IMR-90 (cell line): Measurements from ENCODE around the gene MSN. TPM values are rescaled to one million over a fixed set of nuclear protein-coding genes. Genes with fewer than 3 reads are reported as not detected.

Experiments
- ATAC-seq: fragments of 200-7000 bp; cut with Tn5 transposase; 2 replicates; pipeline ENCODE4 v1.9.1; 2020; ENCODE audit warnings: low read depth, mild to moderate bottlenecking, moderate library complexity
- BruUV-seq: library from RNA; stranded (reverse); fragments of 400-500 nt; replicated peaks from 2 replicates; lab custom pipeline; 2021; lab: Mats Ljungman, UMichigan
- CTCF ChIA-PET: fragments of 300-600 bp; formaldehyde crosslinking; extraction: SDS; loops from one replicate; lab custom pipeline; 2021; ENCODE audit warnings: antibody characterized with exemption; lab: Yijun Ruan, JAX
- POLR2A ChIA-PET: fragments of 300-600 bp; sonication (Branson Sonifier 250); formaldehyde crosslinking; loops from one replicate; lab custom pipeline; 2022; ENCODE audit warnings: antibody characterized with exemption; ENCODE audit not compliant: unreplicated experiment; lab: Charles Lee
- DNase-seq: peaks from one replicate; pipeline ENCODE4 v3.0.0; 2013
- H2AFZ ChIP-seq: replicated peaks from 2 replicates; pipeline ENCODE3; 2013; ENCODE audit warnings: low read length, mild to moderate bottlenecking; ENCODE audit not compliant: poor library complexity
- H2AK5ac ChIP-seq: 2 replicates; pipeline ENCODE4 v1.6.1; 2013; ENCODE audit warnings: low read depth, low read length, inconsistent platforms
- H2AK9ac ChIP-seq: replicated peaks from 2 replicates; pipeline ENCODE3; 2013; ENCODE audit warnings: mild to moderate bottlenecking, low read depth, low read length, moderate library complexity; ENCODE audit not compliant: poor library complexity
- H2BK120ac ChIP-seq: 2 replicates; pipeline ENCODE4 v1.6.1; 2013; ENCODE audit warnings: low read depth, low read length, inconsistent platforms
- H2BK15ac ChIP-seq: 3 replicates; pipeline ENCODE4 v1.6.1; 2013; ENCODE audit warnings: low read depth, low read length, inconsistent platforms
- H2BK20ac ChIP-seq: 2 replicates; pipeline ENCODE4 v1.6.1; 2013; ENCODE audit warnings: low read depth, mild to moderate bottlenecking, inconsistent platforms, low read length, moderate library complexity
- H2BK5ac ChIP-seq: 2 replicates; pipeline ENCODE4 v1.6.1; 2013; ENCODE audit warnings: mild to moderate bottlenecking, low read depth, low read length, inconsistent platforms; ENCODE audit not compliant: poor library complexity, severe bottlenecking
- H3K14ac ChIP-seq: replicated peaks from 2 replicates; pipeline ENCODE4 v1.6.1; 2013; ENCODE audit warnings: low read depth, low read length, inconsistent platforms
- H3K18ac ChIP-seq: 2 replicates; pipeline ENCODE4 v1.6.1; 2013; ENCODE audit warnings: low read depth, low read length, control low read depth
- H3K23ac ChIP-seq: 2 replicates; pipeline ENCODE4 v1.6.1; 2013; ENCODE audit warnings: low read depth, low read length, inconsistent platforms
- H3K27ac ChIP-seq: 2 replicates; pipeline ENCODE4 v1.5.1; 2013; ENCODE audit warnings: mild to moderate bottlenecking, control low read depth, low read length; ENCODE audit not compliant: insufficient read depth
- H3K27me3 ChIP-seq: 2 replicates; pipeline ENCODE4 v1.6.1; 2013; ENCODE audit warnings: low read length; ENCODE audit not compliant: control insufficient read depth, insufficient read depth
- H3K36me3 ChIP-seq: 2 replicates; pipeline ENCODE4 v1.6.1; 2013; ENCODE audit warnings: low read length, mixed read lengths; ENCODE audit not compliant: control insufficient read depth, insufficient read depth
- H3K4ac ChIP-seq: 2 replicates; pipeline ENCODE4 v1.6.1; 2013; ENCODE audit warnings: low read depth, low read length, inconsistent platforms
- H3K4me1 ChIP-seq: 2 replicates; pipeline ENCODE4 v1.6.1; 2013; ENCODE audit warnings: low read length, mixed read lengths; ENCODE audit not compliant: control insufficient read depth, insufficient read depth
- H3K4me2 ChIP-seq: 2 replicates; pipeline ENCODE4 v1.6.1; 2013; ENCODE audit warnings: low read depth, mild to moderate bottlenecking, control low read depth, low read length, moderate library complexity
- H3K4me3 ChIP-seq: 2 replicates; pipeline ENCODE4 v1.5.1; 2013; ENCODE audit warnings: low read depth, mild to moderate bottlenecking, control low read depth, low read length, moderate library complexity; ENCODE audit not compliant: insufficient read depth
- H3K56ac ChIP-seq: 2 replicates; pipeline ENCODE4 v1.6.1; 2013; ENCODE audit warnings: low read length, inconsistent platforms; ENCODE audit not compliant: insufficient read depth; ENCODE audit errors: extremely low read depth
- H3K79me1 ChIP-seq, 2 experiments: 2 replicates each; pipeline ENCODE4 v1.6.1; 2013; ENCODE audit warnings: low read length in 2 of 2, inconsistent platforms in 1 of 2, low read depth in 1 of 2
- H3K9ac ChIP-seq: 2 replicates; pipeline ENCODE4 v1.6.1; 2013; ENCODE audit warnings: low read depth, low read length, control low read depth
- H3K9me1 ChIP-seq: 2 replicates; pipeline ENCODE4 v1.6.1; 2013; ENCODE audit warnings: low read length, inconsistent platforms; ENCODE audit not compliant: insufficient read depth
- H3K9me3 ChIP-seq: 2 replicates; pipeline ENCODE4 v1.6.1; 2013; ENCODE audit warnings: low read length; ENCODE audit not compliant: control insufficient read depth, insufficient read depth
- H4K20me1 ChIP-seq: 2 replicates; pipeline ENCODE4 v1.6.1; 2013; ENCODE audit warnings: low read length, inconsistent platforms; ENCODE audit not compliant: insufficient read depth
- H4K5ac ChIP-seq: 2 replicates; pipeline ENCODE4 v1.6.1; 2013; ENCODE audit warnings: mild to moderate bottlenecking, low read depth, low read length, control low read depth
- H4K8ac ChIP-seq, 2 experiments: 2 replicates each; pipeline ENCODE4 v1.6.1; 2013; ENCODE audit warnings: low read depth in 2 of 2, low read length in 2 of 2, control low read depth in 1 of 2, inconsistent platforms in 1 of 2
- H4K91ac ChIP-seq: 2 replicates; pipeline ENCODE4 v1.6.1; 2013; ENCODE audit warnings: low read depth, low read length, inconsistent platforms; ENCODE audit not compliant: insufficient read depth
- BHLHE40 ChIP-seq: fragments of 150-350 bp; IDR thresholded peaks from 2 replicates; pipeline ENCODE4 v1.6.1; 2016; ENCODE audit warnings: mild to moderate bottlenecking, low read depth, low read length
- CEBPB ChIP-seq: IDR thresholded peaks from 2 replicates; pipeline ENCODE4 v1.6.1; 2012; ENCODE audit warnings: low read depth, low read length, improper control_type of control experiment
- CHD1 ChIP-seq: IDR thresholded peaks from 2 replicates; pipeline ENCODE4 v1.6.1; 2012; ENCODE audit warnings: low read depth, low read length, improper control_type of control experiment
- CTCF ChIP-seq: conservative IDR thresholded peaks from 2 replicates; pipeline ENCODE4 v1.5.1; 2012; ENCODE audit warnings: mild to moderate bottlenecking, low read depth, low read length, improper control_type of control experiment
- FOS ChIP-seq: fragments of 150-350 bp; IDR thresholded peaks from 2 replicates; pipeline ENCODE4 v1.6.1; 2016; ENCODE audit warnings: low read depth, low read length
- MAFK ChIP-seq: IDR thresholded peaks from 2 replicates; pipeline ENCODE4 v1.6.1; 2012; ENCODE audit warnings: low read depth, low read length, improper control_type of control experiment
- POLR2A ChIP-seq: IDR thresholded peaks from 2 replicates; pipeline ENCODE4 v1.6.1; 2012; ENCODE audit warnings: mild to moderate bottlenecking, low read depth, low read length
- RFX5 ChIP-seq: IDR thresholded peaks from 2 replicates; pipeline ENCODE4 v1.8.0; 2012; ENCODE audit warnings: low read depth, mild to moderate bottlenecking, low read length, moderate library complexity
- USF2 ChIP-seq: fragments of 150-350 bp; IDR thresholded peaks from 2 replicates; pipeline ENCODE4 v1.6.1; 2017; ENCODE audit warnings: mild to moderate bottlenecking, antibody characterized with exemption, low read length, low read depth
- WGBS, 2 experiments: methylation state at CpG; one replicate each; pipeline versions ENCODE4 v1.1.5 to v1.1.7; 2013; ENCODE audit warnings: missing lambda C conversion rate in 2 of 2; ENCODE audit not compliant: insufficient read length in 1 of 2; ENCODE audit errors: extremely low coverage in 2 of 2; 5-methylcytosine and 5-hydroxymethylcytosine counted together
- dilution Hi-C: fragments of 300-500 bp; cut with HindIII; formaldehyde crosslinking; loops from one replicate; pipeline ENCODE4 v1.14.3; 2018; ENCODE audit warnings: low sequenced_read_pairs; ENCODE audit not compliant: unreplicated experiment
- in situ Hi-C: fragments of 300-500 bp; cut with MboI; formaldehyde crosslinking; loops from 3 replicates; pipeline ENCODE4 v1.14.3; 2019; ENCODE audit warnings: low sequenced_read_pairs, inconsistent platforms, mixed read lengths
- intact Hi-C: fragments of 100-400 bp; cut with micrococcal nuclease; formaldehyde crosslinking; loops from 2 replicates; pipeline ENCODE4 v1.10.0; 2022
- polyA plus RNA-seq, 3 experiments: library from polyadenylated mRNA; depleted of rRNA; stranded (reverse); fragments of >200 nt; gene quantifications; 2 replicates each; pipeline ENCODE4 v1.2.3, GENCODE V29; 2012; ENCODE audit warnings: low replicate concordance in 1 of 3
- total RNA-seq: library from RNA; depleted of rRNA; stranded (reverse); fragments of >200 nt; gene quantifications from 2 replicates; pipeline ENCODE4 v1.2.3, GENCODE V29; 2012

Gene MSN
- total and polyA plus RNA-seq, 2 of the 4 experiments (the other 2 are of a cell fraction) = 422 to 619 TPM

GRCh38 chrX:65697211-65697641, 29.8 kb downstream of the MSN start:
- Histone ChIP-seq H3K4me3 (no peak overlapping the region), H3K4me2 (peak overlapping the region; percentile 10; the same call in 1 of the 2 replicates), H2BK5ac (peak overlapping the region; percentile 74), H3K27me3 (no peaks in the 10 kb centered on the region), H3K9me3 (no peaks in the 10 kb centered on the region), H2AK9ac (no peak overlapping the region), H4K8ac (0 out of 4 replicates have a peak overlapping the region, but pooled peaks of 1 of the 2 experiments have one; percentile 39), H3K4ac (peak overlapping the region; percentile 9; the same call in 1 of the 2 replicates), H2AFZ (no peak overlapping the region), H2BK15ac (no peak overlapping the region), H4K20me1 (peaks cover 82% of the 10 kb centered on the region), H3K36me3 (peaks cover 4% of the 10 kb centered on the region), H2BK20ac (no peak overlapping the region), H3K27ac (peak overlapping the region; percentile 59), H4K5ac (no peak overlapping the region), H2BK120ac (no peak overlapping the region), H3K4me1 (peaks cover 11% of the 10 kb centered on the region), H3K18ac (no peak overlapping the region), H3K9me1 (peaks cover 7% of the 10 kb centered on the region; the same call in 1 of the 2 replicates), H4K91ac (no peak overlapping the region), H3K9ac (no peak overlapping the region), H3K79me1 (0 out of 4 replicates have a peak, but pooled peaks cover 0 to 3% of the 10 kb centered on the region in 2 experiments), H3K56ac (no peak overlapping the region), H3K14ac (no peak overlapping the region; the same call in 1 of the 2 replicates), H3K23ac (no peak overlapping the region), H2AK5ac (no peak overlapping the region)
- no CpG with 5 or more reads among the region's 2 CpGs for WGBS, 2 experiments
- TF ChIP-seq CHD1 (no peak), MAFK (no peak), POLR2A (peak; percentile 26; the same call in 1 of the 2 replicates), RFX5 (no peak), CEBPB (no peak), CTCF (no peak), BHLHE40 (no peak), USF2 (no peak), FOS (no peak)
- ATAC-seq (peak; percentile 68), DNase-seq (peak; percentile 79)
- no TSS peak for BruUV-seq
- in situ Hi-C loops (no loop called here), dilution Hi-C loops (no loop called here), intact Hi-C loops (no loop called here)
- ChIA-PET CTCF (no interaction called here), POLR2A (no interaction called here)
